22Rv1 (cell line): ENCODE results near the gene SYTL3.

Experiments
- H3K27ac ChIP-seq: fragments of 450-650 bp; 2 replicates; pipeline ENCODE4 v1.5.1; 2017
- CTCF ChIP-seq: fragments of 450-650 bp; IDR thresholded peaks from 2 replicates; pipeline ENCODE4 v1.5.1; 2017; ENCODE audit warnings: mild to moderate bottlenecking
- ZFX ChIP-seq: fragments of 450-650 bp; IDR thresholded peaks from 2 replicates; pipeline ENCODE4 v1.6.1; 2017; ENCODE audit warnings: antibody characterized with exemption, borderline replicate concordance

The SYTL3 gene

DNA sequence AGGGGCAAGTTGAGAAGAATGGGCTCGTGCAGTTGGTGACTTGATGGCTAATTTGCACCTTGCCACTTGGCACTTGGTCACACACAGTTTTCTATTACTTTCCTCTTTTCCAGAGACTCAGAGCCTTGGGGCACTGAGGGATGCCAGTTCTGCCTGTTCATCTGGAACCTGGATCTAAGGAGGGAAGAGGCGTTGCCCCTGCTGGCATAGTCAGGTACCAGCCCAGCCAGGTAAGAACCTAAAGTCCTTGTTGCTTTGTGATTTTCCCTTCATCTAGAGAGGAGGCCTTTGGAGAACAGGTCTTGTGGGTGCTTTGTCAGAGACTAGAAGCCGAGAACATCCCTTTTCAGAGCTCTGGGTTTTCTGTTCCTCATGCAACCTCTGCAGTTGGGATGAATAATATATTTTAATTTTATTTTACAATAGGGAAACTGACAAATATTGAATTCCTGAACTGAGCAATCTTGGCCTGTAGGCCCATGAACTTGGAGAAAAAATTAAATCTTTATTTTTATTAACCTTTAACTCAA lies 11.4 kb downstream of the SYTL3 start:
- no peak overlapping the region for H3K27ac ChIP-seq
- TF ChIP-seq CTCF = no peak
- TF ChIP-seq ZFX = no peak

DNA sequence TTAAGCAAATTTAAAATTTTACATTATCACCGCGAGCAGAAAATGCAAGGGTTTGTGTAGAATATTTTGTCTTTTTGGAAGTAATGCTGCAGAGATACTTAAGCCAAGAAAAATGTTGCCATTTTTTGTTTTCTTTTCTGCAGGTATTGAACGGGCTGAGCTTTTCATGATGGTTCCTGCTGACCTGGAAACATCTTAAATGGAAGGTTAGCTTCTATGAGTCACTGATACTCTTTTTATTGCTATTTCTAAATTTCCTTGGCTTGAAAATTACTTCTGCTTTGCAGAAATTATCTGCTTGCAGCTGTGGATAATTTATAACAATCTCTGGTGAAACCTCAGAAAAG lies 12.7 kb downstream of the SYTL3 start:
- no peak overlapping the region for H3K27ac ChIP-seq
- TF ChIP-seq ZFX = no peak
- no peak for TF ChIP-seq CTCF

- no peak for TF ChIP-seq ZFX
- H3K27ac ChIP-seq = no peak overlapping the region
Measured at GRCh38 chr6:158662954-158663624, 13.2 kb downstream of the SYTL3 start.

- TF ChIP-seq ZFX (no peak), CTCF (no peak)
- no peak overlapping the region for H3K27ac ChIP-seq
Measured at GRCh38 chr6:158663625-158664165, 13.8 kb downstream of the SYTL3 start.

DNA sequence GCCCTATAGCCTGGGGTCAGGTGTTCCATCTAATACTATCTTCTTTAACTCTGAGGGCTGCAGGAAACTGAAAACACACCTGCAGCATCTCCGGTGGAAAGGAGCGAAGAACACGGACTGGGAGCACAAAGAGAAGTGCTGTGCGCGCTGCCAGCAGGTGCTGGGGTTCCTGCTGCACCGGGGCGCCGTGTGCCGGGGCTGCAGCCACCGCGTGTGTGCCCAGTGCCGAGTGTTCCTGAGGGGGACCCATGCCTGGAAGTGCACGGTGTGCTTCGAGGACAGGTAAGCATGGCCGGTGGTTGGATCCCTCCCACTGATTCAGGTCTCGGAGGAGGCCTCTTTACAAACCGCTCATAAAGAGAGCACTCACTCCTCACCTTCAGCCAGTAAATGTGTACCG lies 15.5 kb downstream of the SYTL3 start:
- no peak overlapping the region for H3K27ac ChIP-seq
- no peak for TF ChIP-seq CTCF
- TF ChIP-seq ZFX = no peak

GRCh38 chr6:158666628-158667359 lies 16.9 kb downstream of the SYTL3 start:
- H3K27ac ChIP-seq = no peak overlapping the region
- TF ChIP-seq CTCF = no peak
- no peak for TF ChIP-seq ZFX

GRCh38 chr6:158667360-158667981 lies 17.6 kb downstream of the SYTL3 start:
- H3K27ac ChIP-seq = no peak overlapping the region
- no peak for TF ChIP-seq ZFX
- no peak for TF ChIP-seq CTCF
